Right lung (tissue), 5 donors: ENCODE measurements around the gene MRPL54. TPM values are rescaled to one million over a fixed set of nuclear protein-coding genes. Genes with fewer than 3 reads are reported as not detected.

Source experiments
- DNase-seq, 2 donors: peaks; one replicate each; pipeline ENCODE4 v3.0.0-alpha.2; 2013
- polyA plus RNA-seq, 5 donors: library from polyadenylated mRNA; unstranded; fragments of 120-200 nt; gene quantifications; one replicate each; pipeline versions ENCODE4 v1.2.1 to v1.2.3, GENCODE V29; 2013; ENCODE audit warnings: inconsistent platforms in 1 of 5, low replicate concordance in 1 of 5; ENCODE audit not compliant: insufficient read length in 5 of 5, insufficient read depth in 1 of 5

Gene MRPL54
- polyA plus RNA-seq, 5 donors: 22.2 to 46.5 (median 24.4) TPM

- DNase-seq: no peak
These were observed 20.4 kb downstream of the MRPL54 start for GRCh38 chr19:3782903-3783302.

- no peak for DNase-seq
These were observed 21.4 kb downstream of the MRPL54 start for GRCh38 chr19:3783660-3784584.

GRCh38 chr19:3784607-3785450 is 22.3 kb downstream of the MRPL54 start:
- DNase-seq: no peak

GRCh38 chr19:3785451-3785937 is 23.0 kb downstream of the MRPL54 start:
- DNase-seq: no peak

- no peak for DNase-seq
These were observed 23.7 kb downstream of the MRPL54 start, which contains the start of gene MATK for GRCh38 chr19:3785938-3786824. Gene MATK (minus strand): TSS chr19:3786381. CDS start chr19:3785135, 1,246 bp downstream.

GRCh38 chr19:3788996-3789778 is 26.7 kb downstream of the MRPL54 start:
- DNase-seq: no peak

- no peak for DNase-seq
These were observed 27.8 kb downstream of the MRPL54 start for GRCh38 chr19:3790209-3790734.

DNA sequence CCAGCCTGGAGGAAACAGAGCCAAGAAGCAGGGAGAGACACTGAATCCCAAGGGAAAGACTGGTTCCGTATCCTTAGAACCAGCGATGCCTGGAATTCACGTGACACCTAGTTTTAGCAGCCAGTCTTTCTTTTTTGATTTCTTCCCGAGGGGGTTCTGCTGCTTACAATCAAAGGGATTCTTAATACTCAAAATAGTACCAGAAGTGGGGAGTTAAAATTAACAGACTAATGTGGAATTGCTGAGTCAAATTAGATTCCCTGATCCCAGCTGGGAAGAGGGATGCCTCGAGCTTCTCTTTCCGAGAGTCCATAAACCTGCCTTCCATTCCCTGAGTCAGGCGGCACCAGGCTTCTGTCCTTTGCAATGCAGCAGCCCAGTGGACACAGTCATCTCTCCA is 28.5 kb downstream of the MRPL54 start:
- no peak for DNase-seq

GRCh38 chr19:3792114-3792513 is 29.6 kb downstream of the MRPL54 start:
- DNase-seq: no peak

- no peak for DNase-seq
These were observed 31.3 kb downstream of the MRPL54 start for GRCh38 chr19:3793799-3794198.

DNA sequence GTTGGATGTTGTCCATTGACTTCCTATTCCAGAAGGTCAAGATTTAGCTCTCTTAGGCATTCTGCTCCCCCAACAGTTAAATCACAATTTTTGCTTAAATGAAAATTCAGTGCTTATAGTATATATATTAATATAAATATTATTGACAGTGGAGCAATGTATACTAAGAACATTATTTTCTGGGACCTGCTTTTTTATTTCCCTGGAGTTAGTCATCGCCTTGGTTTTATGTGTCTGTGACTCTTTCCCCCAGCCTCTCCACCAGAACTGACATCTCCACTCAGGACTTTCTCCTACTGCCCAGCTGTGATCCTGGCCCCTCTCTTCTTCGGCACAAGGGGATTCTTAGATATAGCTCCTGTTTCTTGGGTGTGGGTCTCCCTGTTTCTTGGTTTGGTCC is 33.9 kb downstream of the MRPL54 start:
- DNase-seq: no peak

- no peak for DNase-seq
These were observed 35.7 kb downstream of the MRPL54 start for GRCh38 chr19:3798137-3798536.

- no peak for DNase-seq
These were observed 38.5 kb downstream of the MRPL54 start for GRCh38 chr19:3800996-3801395.

DNA sequence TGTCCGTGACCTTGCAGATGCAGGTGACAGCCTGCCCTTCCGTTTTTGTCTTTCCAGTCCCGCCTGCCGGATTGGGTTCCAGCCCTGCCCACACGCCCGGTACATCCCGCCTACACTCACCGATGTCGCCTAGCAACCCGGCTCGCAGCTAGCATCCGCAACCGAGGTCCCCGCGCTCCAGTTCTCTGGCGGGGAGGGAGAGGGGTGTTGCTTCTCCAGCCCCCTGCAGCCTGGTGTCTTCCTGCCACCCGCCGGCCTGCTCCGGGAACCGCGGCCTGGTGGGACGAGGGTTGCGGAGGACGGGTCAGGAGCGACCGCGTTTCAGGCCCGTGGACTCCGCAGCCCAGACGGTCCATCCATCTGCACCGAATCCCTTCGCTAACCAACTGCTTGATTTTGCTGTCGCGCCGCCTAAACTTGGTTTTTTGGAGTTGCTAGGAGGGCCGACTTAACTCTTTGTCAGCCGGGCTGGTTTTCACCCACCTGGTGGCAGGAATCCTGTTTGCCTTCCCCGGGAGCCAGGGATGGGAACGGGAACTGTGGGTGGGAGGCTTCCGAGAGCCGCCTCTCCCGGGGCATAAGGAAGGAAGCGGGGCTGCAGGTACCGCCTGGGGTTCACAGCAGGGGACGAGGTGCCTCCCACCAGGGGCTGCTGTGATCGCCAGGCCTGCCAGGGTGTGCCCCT is 39.1 kb downstream of the MRPL54 start:
- DNase-seq: peak; percentile 9 to 15

- no peak for DNase-seq
These were observed 40.8 kb downstream of the MRPL54 start for GRCh38 chr19:3803114-3803888.

DNA sequence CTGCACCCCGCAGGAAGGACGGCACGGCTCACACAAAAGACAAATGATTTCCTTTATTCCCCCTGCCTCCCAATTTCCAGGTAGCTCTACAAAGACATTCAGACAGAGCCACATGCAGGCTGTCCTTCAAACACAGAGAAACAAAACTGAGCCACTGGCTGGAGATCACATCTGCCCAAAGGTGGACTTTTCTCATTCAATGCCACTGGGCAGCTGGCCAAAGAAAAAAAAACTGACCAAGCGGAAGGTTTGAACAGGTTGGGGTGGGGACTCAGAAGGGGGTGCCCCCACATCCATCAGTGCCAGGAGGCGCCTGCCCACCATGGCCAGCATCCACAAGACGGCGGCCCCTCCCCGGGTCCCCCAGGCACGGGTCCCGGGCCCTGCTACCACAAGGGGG is 41.5 kb downstream of the MRPL54 start:
- DNase-seq: no peak

GRCh38 chr19:3804429-3804828 is 41.9 kb downstream of the MRPL54 start:
- DNase-seq: no peak

GRCh38 chr19:3805859-3806258 is 43.4 kb downstream of the MRPL54 start:
- no peak for DNase-seq

GRCh38 chr19:3807131-3807480 is 44.6 kb downstream of the MRPL54 start:
- no peak for DNase-seq
